Skin epidermis (tissue), 12 donors: ENCODE results near the gene SLC5A10.
"Not testable (repeated sequence)": the region's sequence is repeated elsewhere in the genome, so short reads cannot be mapped to it uniquely, and the experiment has no call there.

Experiments
- H3K27ac ChIP-seq, 21 experiments: fragments of 200-600 bp; sonication (generic) in 11 of 21; one replicate each; pipeline ENCODE4 v1.5.0; 2020; ENCODE audit warnings: mild to moderate bottlenecking in 3 of 21, inconsistent platforms in 2 of 21, moderate library complexity in 2 of 21
- H3K4me3 ChIP-seq, 7 experiments: fragments of 200-600 bp; sonication (generic) in 2 of 7; one replicate each; pipeline ENCODE4 v1.5.0; 2020; ENCODE audit warnings: inconsistent platforms in 2 of 7, mild to moderate bottlenecking in 2 of 7, moderate library complexity in 1 of 7

Gene SLC5A10

GRCh38 chr17:19013806-19014627 lies 62.1 kb downstream of the SLC5A10 start:
- Histone ChIP-seq H3K4me3 (no peak overlapping the region), H3K27ac (peak overlapping the region in 7 of 21 experiments; percentile 29 to 61 (median 34))

- Histone ChIP-seq H3K4me3 (no peak overlapping the region), H3K27ac (peak overlapping the region in 7 of 21 experiments; percentile 3 to 72 (median 51))
These were observed 62.8 kb downstream of the SLC5A10 start for GRCh38 chr17:19014628-19015215.

- Histone ChIP-seq H3K27ac (peak overlapping the region in 2 of 21 experiments; percentile 51 to 55), H3K4me3 (no peak overlapping the region)
These were observed 63.5 kb downstream of the SLC5A10 start for GRCh38 chr17:19015428-19015827.

GRCh38 chr17:19016297-19016696 lies 64.3 kb downstream of the SLC5A10 start:
- H3K4me3 ChIP-seq: no peak overlapping the region
- H3K27ac ChIP-seq: peak overlapping the region in 2 of 21 experiments; percentile 15 to 59

- peak overlapping the region in 4 of 21 experiments; percentile 4 to 59 (median 23) for H3K27ac ChIP-seq
- H3K4me3 ChIP-seq: no peak overlapping the region
These were observed 64.9 kb downstream of the SLC5A10 start for GRCh38 chr17:19016881-19017280.

GRCh38 chr17:19017401-19017800 lies 65.4 kb downstream of the SLC5A10 start:
- Histone ChIP-seq H3K4me3 (no peak overlapping the region), H3K27ac (peak overlapping the region in 1 of 21 experiments; percentile 4)

GRCh38 chr17:19017804-19018599 lies 66.0 kb downstream of the SLC5A10 start:
- H3K27ac ChIP-seq: no peak overlapping the region

GRCh38 chr17:19018600-19018950 lies 66.6 kb downstream of the SLC5A10 start:
- no peak overlapping the region for H3K4me3 ChIP-seq
- no peak overlapping the region for H3K27ac ChIP-seq

More at GRCh38 chr17:19017804-19018599, 66.0 kb downstream of the SLC5A10 start:
- no peak overlapping the region for H3K4me3 ChIP-seq

- Histone ChIP-seq H3K4me3 (no peak overlapping the region), H3K27ac (no peak overlapping the region)
These were observed 67.3 kb downstream of the SLC5A10 start for GRCh38 chr17:19019041-19019941.

GRCh38 chr17:19020016-19020415 lies 68.1 kb downstream of the SLC5A10 start:
- H3K27ac ChIP-seq: no peak overlapping the region
- H3K4me3 ChIP-seq: no peak overlapping the region

GRCh38 chr17:19021011-19021621 lies 69.2 kb downstream of the SLC5A10 start:
- not testable (repeated sequence) for H3K27ac ChIP-seq, H3K4me3 ChIP-seq

- Histone ChIP-seq H3K27ac (no peak overlapping the region), H3K4me3 (no peak overlapping the region)
These were observed 69.7 kb downstream of the SLC5A10 start for GRCh38 chr17:19021622-19022083.

- no peak overlapping the region for H3K4me3 ChIP-seq
- H3K27ac ChIP-seq: no peak overlapping the region
These were observed 70.2 kb downstream of the SLC5A10 start for GRCh38 chr17:19022128-19022527.

GRCh38 chr17:19022747-19023146 lies 70.8 kb downstream of the SLC5A10 start:
- Histone ChIP-seq H3K27ac (no peak overlapping the region), H3K4me3 (no peak overlapping the region)

- H3K4me3 ChIP-seq: no peak overlapping the region
- no peak overlapping the region for H3K27ac ChIP-seq
These were observed 71.4 kb downstream of the SLC5A10 start for GRCh38 chr17:19023209-19023999.

GRCh38 chr17:19024101-19025078 lies 72.4 kb downstream of the SLC5A10 start:
- peak overlapping the region in 1 of 21 experiments; percentile 22 for H3K27ac ChIP-seq
- H3K4me3 ChIP-seq: no peak overlapping the region

- H3K27ac ChIP-seq, H3K4me3 ChIP-seq: not testable (repeated sequence)
These were observed 76.7 kb downstream of the SLC5A10 start for GRCh38 chr17:19028671-19029070.
